Parathyroid adenoma (tissue), 2 donors: Measurements from ENCODE around the gene ARID4B.

Source experiments
- H2AFZ ChIP-seq: fragments of 300-600 bp; sonication (generic); one replicate; pipeline ENCODE4 v1.7.0; 2017; ENCODE audit warnings: antibody characterized with exemption, mild to moderate bottlenecking
- H3K27ac ChIP-seq: fragments of 300-600 bp; sonication (generic); one replicate; pipeline ENCODE4 v1.7.0; 2017
- H3K27me3 ChIP-seq: fragments of 300-600 bp; sonication (generic); one replicate; pipeline ENCODE4 v1.7.0; 2017; ENCODE audit warnings: low read length; ENCODE audit not compliant: control insufficient read depth, insufficient read depth
- H3K36me3 ChIP-seq: fragments of 300-600 bp; sonication (generic); one replicate; pipeline ENCODE4 v1.7.0; 2017; ENCODE audit warnings: low read length; ENCODE audit not compliant: control insufficient read depth, insufficient read depth
- H3K4me1 ChIP-seq: fragments of 300-600 bp; sonication (generic); one replicate; pipeline ENCODE4 v1.7.0; 2017; ENCODE audit warnings: control low read depth
- H3K4me2 ChIP-seq: fragments of 300-600 bp; sonication (generic); one replicate; pipeline ENCODE4 v1.7.0; 2017; ENCODE audit warnings: low read length
- H3K4me3 ChIP-seq: fragments of 300-600 bp; sonication (generic); one replicate; pipeline ENCODE4 v1.7.0; 2017; ENCODE audit warnings: low read depth, low read length
- H3K79me2 ChIP-seq: fragments of 300-600 bp; sonication (generic); one replicate; pipeline ENCODE4 v1.7.0; 2017; ENCODE audit warnings: control low read depth
- H3K9ac ChIP-seq: fragments of 300-600 bp; sonication (generic); one replicate; pipeline ENCODE4 v1.7.0; 2017; ENCODE audit warnings: mild to moderate bottlenecking
- H3K9me3 ChIP-seq: fragments of 300-600 bp; sonication (generic); one replicate; pipeline ENCODE4 v1.7.0; 2017; ENCODE audit warnings: low read length; ENCODE audit not compliant: control insufficient read depth
- TF ChIP-seq, protein P1 (sequence below): fragments of 300-600 bp; sonication (generic); IDR thresholded peaks from one replicate; pipeline ENCODE4 v1.7.0; 2017; ENCODE audit warnings: antibody characterized with exemption, mild to moderate bottlenecking
- donor health status: primary hyperparathyroidism.

Gene ARID4B

DNA sequence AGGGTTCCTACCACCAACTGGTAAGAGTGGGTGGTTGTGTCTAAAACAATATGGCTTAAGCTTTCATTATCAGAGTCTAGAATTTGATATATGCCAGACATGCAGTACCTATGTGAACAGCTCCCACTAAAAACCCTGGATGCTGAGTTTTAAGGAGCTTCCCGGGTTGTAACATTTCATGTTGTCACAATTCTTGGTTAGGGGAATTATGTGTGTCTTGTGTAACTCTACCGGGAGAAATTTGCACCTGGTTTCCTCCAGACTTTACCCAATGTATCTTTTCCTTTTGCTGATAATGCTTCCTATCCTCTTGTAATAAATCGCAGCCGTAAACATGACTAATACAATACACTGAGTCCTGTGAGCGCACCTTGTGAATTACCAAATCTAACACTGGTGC, 48.3 kb downstream of the ARID4B start:
- H3K9me3 ChIP-seq, result no peaks in the 10 kb centered on the region
- H3K4me1 ChIP-seq, result no peaks in the 10 kb centered on the region
- H3K4me2 ChIP-seq, result no peak overlapping the region
- no peak overlapping the region for H3K4me3 ChIP-seq
- no peak overlapping the region for H2AFZ ChIP-seq
- H3K27ac ChIP-seq, result no peak overlapping the region
- H3K79me2 ChIP-seq, result peaks cover 26% of the 10 kb centered on the region
- no peak overlapping the region for H3K9ac ChIP-seq
- no peaks in the 10 kb centered on the region for H3K27me3 ChIP-seq
- H3K36me3 ChIP-seq, result no peaks in the 10 kb centered on the region
- TF ChIP-seq, protein P1, sequence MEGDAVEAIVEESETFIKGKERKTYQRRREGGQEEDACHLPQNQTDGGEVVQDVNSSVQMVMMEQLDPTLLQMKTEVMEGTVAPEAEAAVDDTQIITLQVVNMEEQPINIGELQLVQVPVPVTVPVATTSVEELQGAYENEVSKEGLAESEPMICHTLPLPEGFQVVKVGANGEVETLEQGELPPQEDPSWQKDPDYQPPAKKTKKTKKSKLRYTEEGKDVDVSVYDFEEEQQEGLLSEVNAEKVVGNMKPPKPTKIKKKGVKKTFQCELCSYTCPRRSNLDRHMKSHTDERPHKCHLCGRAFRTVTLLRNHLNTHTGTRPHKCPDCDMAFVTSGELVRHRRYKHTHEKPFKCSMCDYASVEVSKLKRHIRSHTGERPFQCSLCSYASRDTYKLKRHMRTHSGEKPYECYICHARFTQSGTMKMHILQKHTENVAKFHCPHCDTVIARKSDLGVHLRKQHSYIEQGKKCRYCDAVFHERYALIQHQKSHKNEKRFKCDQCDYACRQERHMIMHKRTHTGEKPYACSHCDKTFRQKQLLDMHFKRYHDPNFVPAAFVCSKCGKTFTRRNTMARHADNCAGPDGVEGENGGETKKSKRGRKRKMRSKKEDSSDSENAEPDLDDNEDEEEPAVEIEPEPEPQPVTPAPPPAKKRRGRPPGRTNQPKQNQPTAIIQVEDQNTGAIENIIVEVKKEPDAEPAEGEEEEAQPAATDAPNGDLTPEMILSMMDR, result no peak

DNA sequence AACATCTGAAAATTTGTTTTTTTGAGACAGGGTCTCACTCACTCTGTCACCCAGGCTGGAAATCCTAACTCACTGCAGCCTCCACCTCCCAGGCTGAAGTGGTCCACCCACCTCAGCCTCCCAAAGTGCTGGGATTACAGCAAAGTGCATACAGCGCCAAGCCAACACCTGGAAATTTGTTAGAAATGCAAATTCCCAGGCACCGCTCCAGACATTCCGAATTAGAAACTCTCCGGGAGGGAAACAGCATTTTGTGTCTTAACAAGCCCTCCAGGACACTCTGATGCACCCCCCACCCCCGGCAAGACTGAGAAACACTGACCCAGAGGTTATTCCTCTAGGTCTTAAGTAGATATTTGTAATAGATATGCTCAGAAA, 49.1 kb downstream of the ARID4B start:
- H3K4me3 ChIP-seq, result no peak overlapping the region
- no peaks in the 10 kb centered on the region for H3K27me3 ChIP-seq
- no peak overlapping the region for H2AFZ ChIP-seq
- H3K27ac ChIP-seq, result no peak overlapping the region
- no peak overlapping the region for H3K9ac ChIP-seq
- no peaks in the 10 kb centered on the region for H3K36me3 ChIP-seq
- H3K4me1 ChIP-seq, result no peaks in the 10 kb centered on the region
- H3K9me3 ChIP-seq, result no peaks in the 10 kb centered on the region
- TF ChIP-seq, protein P1, result no peak
- H3K79me2 ChIP-seq, result peaks cover 20% of the 10 kb centered on the region
- no peak overlapping the region for H3K4me2 ChIP-seq

DNA sequence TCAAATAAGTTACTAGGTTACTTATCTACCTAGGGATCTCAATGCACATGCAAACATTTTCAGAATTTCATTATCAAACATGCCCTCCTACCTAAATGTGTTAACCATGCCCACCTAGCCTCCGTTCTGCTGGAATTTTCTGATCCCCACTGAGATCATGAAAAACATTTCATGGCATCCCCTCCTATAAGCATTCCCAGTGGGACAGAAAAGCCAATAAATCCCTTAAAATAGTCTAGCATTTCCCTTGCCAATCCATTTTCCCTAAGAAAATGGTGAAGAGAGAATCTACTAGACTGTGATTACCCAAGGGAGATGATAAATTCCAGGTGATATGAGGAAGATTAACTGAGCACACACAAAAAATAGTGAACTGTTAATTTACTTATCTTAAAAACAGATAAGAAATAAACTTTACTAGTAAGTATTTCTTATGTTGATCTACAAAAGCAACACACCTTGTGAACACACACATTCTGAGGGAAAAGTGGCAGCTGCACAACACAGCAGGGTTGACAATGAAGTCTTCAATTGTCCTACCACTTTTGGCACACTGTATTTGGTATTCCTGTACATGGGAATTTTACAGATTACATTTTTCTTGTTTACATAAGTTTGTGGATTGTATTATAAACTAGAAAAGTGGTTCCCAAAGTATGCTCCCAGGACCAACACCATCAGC, 49.6 kb downstream of the ARID4B start:
- no peak overlapping the region for H2AFZ ChIP-seq
- no peaks in the 10 kb centered on the region for H3K27me3 ChIP-seq
- H3K9ac ChIP-seq, result no peak overlapping the region
- H3K9me3 ChIP-seq, result no peaks in the 10 kb centered on the region
- H3K36me3 ChIP-seq, result no peaks in the 10 kb centered on the region
- peaks cover 17% of the 10 kb centered on the region for H3K79me2 ChIP-seq
- no peak overlapping the region for H3K27ac ChIP-seq
- no peak overlapping the region for H3K4me3 ChIP-seq
- no peaks in the 10 kb centered on the region for H3K4me1 ChIP-seq
- TF ChIP-seq, protein P1, result no peak
- H3K4me2 ChIP-seq, result no peak overlapping the region

DNA sequence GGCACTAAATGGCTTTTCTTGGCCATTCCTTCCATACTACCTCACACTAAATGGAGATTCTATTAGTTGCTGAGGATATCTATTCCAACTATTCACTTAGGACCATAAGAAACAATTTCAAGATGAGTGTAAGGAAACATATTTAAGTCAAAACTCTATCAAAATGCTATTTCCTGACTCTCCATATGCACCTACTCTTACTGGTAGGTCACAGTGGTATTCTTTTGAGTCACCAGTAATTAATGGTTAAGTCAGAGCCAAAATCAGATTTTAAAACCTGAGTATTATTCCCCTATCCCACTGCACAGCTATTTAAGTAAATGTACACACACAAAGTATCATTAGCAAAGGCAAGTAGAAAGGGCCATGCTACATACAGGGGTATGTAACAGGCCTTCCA, 50.3 kb downstream of the ARID4B start:
- no peaks in the 10 kb centered on the region for H3K4me1 ChIP-seq

More for the DNA sequence above, 50.3 kb downstream of the ARID4B start:
- Histone ChIP-seq H3K9ac (no peak overlapping the region), H3K27me3 (no peaks in the 10 kb centered on the region), H2AFZ (no peak overlapping the region), H3K4me2 (no peak overlapping the region), H3K36me3 (no peaks in the 10 kb centered on the region), H3K9me3 (no peaks in the 10 kb centered on the region), H3K4me3 (no peak overlapping the region), H3K27ac (no peak overlapping the region), H3K79me2 (peaks cover 17% of the 10 kb centered on the region)
- TF ChIP-seq, protein P1, result no peak
